Naive B cell (primary cell): Measurements from ENCODE around the gene PARP9. TPM values are rescaled to one million over a fixed set of nuclear protein-coding genes. Genes with fewer than 3 reads are reported as not detected.
"Not testable (repeated sequence)": the region's sequence is repeated elsewhere in the genome, so short reads cannot be mapped to it uniquely, and the experiment has no call there.

ENCODE experiments used
- ATAC-seq, 2 donors: fragments of 150-1000 bp; cut with Tn5 transposase; 2 replicates each; pipeline ENCODE4 v1.10.0; 2021; ENCODE audit warnings: low read depth in 2 of 2, mild to moderate bottlenecking in 2 of 2, moderate library complexity in 2 of 2
- DNase-seq: peaks from one replicate; pipeline ENCODE4 v3.0.0; 2022
- H3K27ac Mint-ChIP-seq, 6 donors: one replicate each; pipeline ENCODE4 v1.8.0; 2020 to 2022; ENCODE audit warnings: mild to moderate bottlenecking in 6 of 6, mixed read lengths in 6 of 6, moderate library complexity in 5 of 6, inconsistent platforms in 2 of 6
- H3K27me3 Mint-ChIP-seq, 3 donors: one replicate each; pipeline ENCODE4 v1.8.0; 2021 to 2022; ENCODE audit warnings: mixed read lengths in 3 of 3, mild to moderate bottlenecking in 1 of 3
- H3K36me3 Mint-ChIP-seq, 2 donors: one replicate each; pipeline ENCODE4 v1.8.0; 2020 to 2022; ENCODE audit warnings: mixed read lengths in 2 of 2, inconsistent platforms in 1 of 2, mild to moderate bottlenecking in 1 of 2
- H3K4me1 Mint-ChIP-seq, 3 donors: one replicate each; pipeline ENCODE4 v1.8.0; 2020 to 2022; ENCODE audit warnings: mixed read lengths in 3 of 3, inconsistent platforms in 1 of 3, mild to moderate bottlenecking in 1 of 3, moderate library complexity in 1 of 3
- H3K4me3 Mint-ChIP-seq, 8 donors: one replicate each; pipeline ENCODE4 v1.8.0; 2020 to 2022; ENCODE audit warnings: mild to moderate bottlenecking in 8 of 8, mixed read lengths in 8 of 8, moderate library complexity in 8 of 8, inconsistent platforms in 2 of 8
- H3K9me3 Mint-ChIP-seq, 7 donors: one replicate each; pipeline ENCODE4 v1.8.0; 2020 to 2022; ENCODE audit warnings: mixed read lengths in 7 of 7, mild to moderate bottlenecking in 5 of 7, inconsistent platforms in 2 of 7, moderate library complexity in 1 of 7
- polyA plus RNA-seq, 6 donors: library from polyadenylated mRNA; unstranded; fragments of 300-500 nt; fragmentation: Illumina TruSeq; gene quantifications; one replicate each; pipeline ENCODE4 v1.2.3, GENCODE V29; 2021; ENCODE audit warnings: low read depth in 6 of 6

The PARP9 gene
- polyA plus RNA-seq, 6 donors from 2014 or later: 13.1 to 26.2 (median 18.8) TPM

- peaks cover 0 to 19% (median 11%) of the 10 kb centered on the region in 7 donors for H3K9me3 Mint-ChIP-seq
- H3K27me3 Mint-ChIP-seq: no peaks in the 10 kb centered on the region
- peaks cover 17 to 27% of the 10 kb centered on the region in 2 donors for H3K36me3 Mint-ChIP-seq
- DNase-seq: no peak
- H3K27ac Mint-ChIP-seq: peak overlapping the region in 1 of 6 donors; percentile 72
- no peak for ATAC-seq
- H3K4me3 Mint-ChIP-seq: peak overlapping the region in 1 of 8 donors; percentile 55
- peaks cover 25 to 78% (median 49%) of the 10 kb centered on the region in 3 donors for H3K4me1 Mint-ChIP-seq
Observed at GRCh38 chr3:122587572-122587971, 23.5 kb upstream of the PARP9 start.

- no peak for ATAC-seq
- peaks cover 24 to 30% of the 10 kb centered on the region in 2 donors for H3K36me3 Mint-ChIP-seq
- peak overlapping the region; percentile 34 to 90 (median 72) for H3K27ac Mint-ChIP-seq
- peaks cover 22 to 74% (median 42%) of the 10 kb centered on the region in 3 donors for H3K4me1 Mint-ChIP-seq
- H3K4me3 Mint-ChIP-seq: no peak overlapping the region
- no peak for DNase-seq
- no peaks in the 10 kb centered on the region for H3K27me3 Mint-ChIP-seq
- peaks cover 0 to 26% (median 18%) of the 10 kb centered on the region in 7 donors for H3K9me3 Mint-ChIP-seq
Observed at GRCh38 chr3:122586773-122587485, 22.8 kb upstream of the PARP9 start.

GRCh38 chr3:122586098-122586497 lies 22.0 kb upstream of the PARP9 start:
- H3K27ac Mint-ChIP-seq: peak overlapping the region in 5 of 6 donors; percentile 5 to 87 (median 61)

GRCh38 chr3:122582390-122582789 lies 18.3 kb upstream of the PARP9 start:
- Mint-ChIP-seq H3K4me1 (peaks cover 28 to 74% (median 32%) of the 10 kb centered on the region in 3 donors), H3K27ac (peak overlapping the region in 5 of 6 donors; percentile 20 to 89 (median 83)), H3K36me3 (peaks cover 34 to 36% of the 10 kb centered on the region in 2 donors), H3K9me3 (peaks cover 4 to 34% (median 25%) of the 10 kb centered on the region in 7 donors), H3K4me3 (peak overlapping the region in 2 of 8 donors; percentile 25 to 52), H3K27me3 (no peaks in the 10 kb centered on the region)
- DNase-seq: no peak
- ATAC-seq: no peak

More at GRCh38 chr3:122586098-122586497, 22.0 kb upstream of the PARP9 start:
- no peaks in the 10 kb centered on the region for H3K27me3 Mint-ChIP-seq
- ATAC-seq (no peak), DNase-seq (no peak)
- peaks cover 4 to 34% (median 25%) of the 10 kb centered on the region in 7 donors for H3K9me3 Mint-ChIP-seq
- no peak overlapping the region for H3K4me3 Mint-ChIP-seq
- H3K4me1 Mint-ChIP-seq: peaks cover 28 to 75% (median 48%) of the 10 kb centered on the region in 3 donors
- H3K36me3 Mint-ChIP-seq: peaks cover 32 to 36% of the 10 kb centered on the region in 2 donors

- Mint-ChIP-seq H3K27ac (peak overlapping the region in 4 of 6 donors; percentile 5 to 89 (median 64)), H3K4me1 (peaks cover 29 to 75% (median 34%) of the 10 kb centered on the region in 3 donors), H3K36me3 (peaks cover 34 to 36% of the 10 kb centered on the region in 2 donors), H3K9me3 (peaks cover 4 to 34% (median 25%) of the 10 kb centered on the region in 7 donors), H3K4me3 (peak overlapping the region in 3 of 8 donors; percentile 37 to 82 (median 39)), H3K27me3 (no peaks in the 10 kb centered on the region)
- no peak for DNase-seq
- no peak for ATAC-seq
Observed at GRCh38 chr3:122581622-122582021, 17.5 kb upstream of the PARP9 start.

- DNase-seq (no peak), ATAC-seq (no peak)
- Mint-ChIP-seq H3K27me3 (no peaks in the 10 kb centered on the region), H3K27ac (peak overlapping the region in 2 of 6 donors; percentile 53 to 80), H3K4me1 (peaks cover 36 to 76% (median 40%) of the 10 kb centered on the region in 3 donors), H3K4me3 (peak overlapping the region in 3 of 8 donors; percentile 42 to 96 (median 82)), H3K36me3 (peaks cover 33 to 34% of the 10 kb centered on the region in 2 donors), H3K9me3 (peaks cover 4 to 34% (median 25%) of the 10 kb centered on the region in 7 donors)
Observed at GRCh38 chr3:122580470-122580869, 16.4 kb upstream of the PARP9 start.

GRCh38 chr3:122578069-122578740 lies 14.1 kb upstream of the PARP9 start:
- Mint-ChIP-seq H3K9me3 (peaks cover 4 to 23% (median 19%) of the 10 kb centered on the region in 7 donors), H3K27me3 (no peaks in the 10 kb centered on the region), H3K27ac (peak overlapping the region; percentile 94 to 100 (median 100)), H3K4me3 (peak overlapping the region; percentile 82 to 100 (median 99)), H3K36me3 (peaks cover 18 to 22% of the 10 kb centered on the region in 2 donors), H3K4me1 (peaks cover 50 to 81% (median 55%) of the 10 kb centered on the region in 3 donors)
- ATAC-seq (no peak), DNase-seq (no peak)

GRCh38 chr3:122577409-122578031 lies 13.4 kb upstream of the PARP9 start, which contains the start of gene PARP15:
Gene PARP15 (plus strand): TSS chr3:122577650. CDS start chr3:122577668, 18 bp downstream.
- H3K4me1 Mint-ChIP-seq: peaks cover 56 to 86% (median 62%) of the 10 kb centered on the region in 3 donors
- no peak for ATAC-seq
- DNase-seq: peak; percentile 52
- H3K9me3 Mint-ChIP-seq: peaks cover 8 to 19% (median 15%) of the 10 kb centered on the region in 7 donors
- peak within 1 kb of the TSS; percentile 94 to 100 (median 100) for H3K27ac Mint-ChIP-seq
- H3K4me3 Mint-ChIP-seq: peak within 1 kb of the TSS; percentile 82 to 100 (median 99)
- peaks cover 15 to 16% of the 10 kb centered on the region in 2 donors for H3K36me3 Mint-ChIP-seq
- H3K27me3 Mint-ChIP-seq: no peaks in the 10 kb centered on the region

GRCh38 chr3:122576174-122576940 lies 12.3 kb upstream of the PARP9 start:
- H3K4me1 Mint-ChIP-seq: peaks cover 53 to 87% (median 59%) of the 10 kb centered on the region in 3 donors
- H3K9me3 Mint-ChIP-seq: peaks cover 2 to 8% (median 5%) of the 10 kb centered on the region in 7 donors
- DNase-seq (peak; percentile 94), ATAC-seq (peak; percentile 88 to 90)
- peak overlapping the region; percentile 94 to 100 (median 100) for H3K27ac Mint-ChIP-seq
- H3K27me3 Mint-ChIP-seq: no peaks in the 10 kb centered on the region
- H3K4me3 Mint-ChIP-seq: peak overlapping the region; percentile 82 to 100 (median 99)
- H3K36me3 Mint-ChIP-seq: peaks cover 3 to 5% of the 10 kb centered on the region in 2 donors

- DNase-seq (peak; percentile 57), ATAC-seq (peak; percentile 13 to 15)
- Mint-ChIP-seq H3K27ac (peak overlapping the region; percentile 94 to 99 (median 97)), H3K36me3 (peaks cover 7 to 11% of the 10 kb centered on the region in 2 donors), H3K9me3 (peaks cover 0 to 4% (median 2%) of the 10 kb centered on the region in 7 donors), H3K27me3 (no peaks in the 10 kb centered on the region), H3K4me3 (peak overlapping the region in 6 of 8 donors; percentile 30 to 86 (median 48)), H3K4me1 (peaks cover 64 to 78% (median 75%) of the 10 kb centered on the region in 3 donors)
Observed at GRCh38 chr3:122572940-122573412, 8.9 kb upstream of the PARP9 start.

GRCh38 chr3:122568755-122569154 lies 4.7 kb upstream of the PARP9 start:
- Mint-ChIP-seq H3K27ac (peak overlapping the region; percentile 84 to 94 (median 89)), H3K4me1 (peaks cover 59 to 76% (median 72%) of the 10 kb centered on the region in 3 donors), H3K4me3 (peak overlapping the region in 6 of 8 donors; percentile 29 to 78 (median 42)), H3K36me3 (peaks cover 7 to 24% of the 10 kb centered on the region in 2 donors), H3K27me3 (no peaks in the 10 kb centered on the region), H3K9me3 (peaks cover 0 to 4% (median 2%) of the 10 kb centered on the region in 7 donors)
- ATAC-seq: no peak
- no peak for DNase-seq

- H3K36me3 Mint-ChIP-seq: peaks cover 7 to 24% of the 10 kb centered on the region in 2 donors
Observed at GRCh38 chr3:122568131-122568530, 4.0 kb upstream of the PARP9 start.

More at GRCh38 chr3:122568131-122568530, 4.0 kb upstream of the PARP9 start:
- Mint-ChIP-seq H3K4me1 (peaks cover 60 to 75% (median 72%) of the 10 kb centered on the region in 3 donors), H3K27ac (peak overlapping the region; percentile 84 to 94 (median 89)), H3K4me3 (peak overlapping the region in 7 of 8 donors; percentile 29 to 78 (median 46))
- H3K27me3 Mint-ChIP-seq, ATAC-seq, H3K9me3 Mint-ChIP-seq, DNase-seq: not testable (repeated sequence)
